H1 (cell line): ENCODE measurements around the gene EVC2. TPM values are rescaled to one million over a fixed set of nuclear protein-coding genes. Genes with fewer than 3 reads are reported as not detected.

ENCODE experiments used
- CTCF ChIA-PET: fragments of 300-600 bp; sonication (Branson Sonifier 250); formaldehyde crosslinking; loops from one replicate; lab custom pipeline; 2021; ENCODE audit not compliant: partially characterized antibody; lab: Charles Lee
- POLR2A ChIA-PET: fragments of 300-600 bp; sonication (Branson Sonifier 250); formaldehyde crosslinking; loops from one replicate; lab custom pipeline; 2021; ENCODE audit warnings: inconsistent platforms; ENCODE audit not compliant: partially characterized antibody; lab: Charles Lee
- DNase-seq, 2 experiments: peaks; one replicate each; pipeline versions ENCODE4 v3.0.0 to v3.0.0-alpha.2; 2010 to 2022; ENCODE audit warnings: low spot score in 2 of 2, low read depth in 1 of 2, mixed read lengths in 1 of 2
- FAIRE-seq: peaks from 2 replicates; lab custom pipeline; 2011; peaks lifted over from hg19 to GRCh38; lab: Jason Lieb, UNC
- H2AFZ ChIP-seq: 2 replicates; pipeline ENCODE4 v1.8.1; 2012; ENCODE audit warnings: low read length, inconsistent platforms
- H2AK5ac ChIP-seq: 2 replicates; pipeline ENCODE4 v1.6.1; 2013; ENCODE audit warnings: low read depth, low read length
- H2BK120ac ChIP-seq: replicated peaks from 2 replicates; pipeline ENCODE3; 2013; ENCODE audit warnings: low read depth, low read length, inconsistent platforms
- H2BK12ac ChIP-seq: 2 replicates; pipeline ENCODE4 v1.6.1; 2013; ENCODE audit warnings: low read depth, low read length
- H2BK15ac ChIP-seq: 2 replicates; pipeline ENCODE4 v1.6.1; 2013; ENCODE audit warnings: low read length
- H2BK20ac ChIP-seq: 2 replicates; pipeline ENCODE4 v1.6.1; 2013; ENCODE audit warnings: low read length
- H2BK5ac ChIP-seq: 2 replicates; pipeline ENCODE4 v1.6.1; 2013; ENCODE audit warnings: low read depth, low read length
- H3K14ac ChIP-seq: 2 replicates; pipeline ENCODE4 v1.6.1; 2013; ENCODE audit warnings: inconsistent platforms; ENCODE audit not compliant: insufficient read length
- H3K18ac ChIP-seq: 2 replicates; pipeline ENCODE4 v1.6.1; 2013; ENCODE audit warnings: low read length; ENCODE audit errors: extremely low read depth
- H3K23ac ChIP-seq: 2 replicates; pipeline ENCODE4 v1.6.1; 2013; ENCODE audit warnings: inconsistent platforms; ENCODE audit not compliant: insufficient read length
- H3K23me2 ChIP-seq: 2 replicates; pipeline ENCODE4 v1.6.1; 2013; ENCODE audit warnings: low read depth, low read length
- H3K27ac ChIP-seq: 2 replicates; pipeline ENCODE4 v1.6.1; 2011; ENCODE audit warnings: low read depth, low read length, inconsistent platforms
- H3K27me3 ChIP-seq, 4 experiments: replicated peaks in 1 of 4; 1 replicate in 1 of 4; 2 replicates in 3 of 4; pipeline versions ENCODE4 v1.6.1 to v1.8.1; 2011 to 2013; ENCODE audit warnings: low read length in 3 of 4, mild to moderate bottlenecking in 3 of 4, inconsistent platforms in 2 of 4, mixed read lengths in 2 of 4, moderate library complexity in 1 of 4; ENCODE audit not compliant: control insufficient read depth in 3 of 4, insufficient read depth in 3 of 4; ENCODE audit errors: extremely low read depth in 1 of 4
- H3K36me3 ChIP-seq, 4 experiments: 2 replicates each; pipeline versions ENCODE4 v1.6.1 to v1.8.1; 2011 to 2013; ENCODE audit warnings: mild to moderate bottlenecking in 4 of 4, low read length in 3 of 4, moderate library complexity in 2 of 4, control low read depth in 1 of 4, inconsistent platforms in 1 of 4; ENCODE audit not compliant: insufficient read depth in 4 of 4, control insufficient read depth in 2 of 4
- H3K4ac ChIP-seq: replicated peaks from 2 replicates; pipeline ENCODE3; 2013; ENCODE audit warnings: low read length, low read depth, mixed read lengths, inconsistent platforms; ENCODE audit not compliant: insufficient read length
- H3K4me1 ChIP-seq, 4 experiments: replicated peaks in 1 of 4; 1 replicate in 1 of 4; 2 replicates in 3 of 4; pipeline versions ENCODE4 v1.6.1 to v1.8.1; 2011 to 2013; ENCODE audit warnings: low read length in 3 of 4, inconsistent platforms in 2 of 4, mixed read lengths in 1 of 4; ENCODE audit not compliant: insufficient read depth in 4 of 4, control insufficient read depth in 3 of 4
- H3K4me2 ChIP-seq, 2 experiments: 2 replicates each; pipeline versions ENCODE4 v1.6.1 to v1.8.1; 2011 to 2013; ENCODE audit warnings: low read depth in 2 of 2, low read length in 2 of 2, control low read depth in 1 of 2, inconsistent platforms in 1 of 2, mild to moderate bottlenecking in 1 of 2; ENCODE audit not compliant: insufficient read depth in 1 of 2
- H3K4me3 ChIP-seq, 4 experiments: fragments of 200-600, 300-600 bp in 1 of 4; sonication (generic), shearing (Covaris generic), sonication (Bioruptor Twin) in 1 of 4; 2 replicates each; pipeline versions ENCODE4 v1.5.1 to v1.8.1; 2011 to 2016; ENCODE audit warnings: low read length in 4 of 4, low read depth in 3 of 4, control low read depth in 2 of 4, inconsistent platforms in 2 of 4, mild to moderate bottlenecking in 2 of 4, mixed read lengths in 1 of 4, moderate library complexity in 1 of 4; ENCODE audit not compliant: insufficient read depth in 2 of 4; ENCODE audit errors: extremely low read depth in 1 of 4
- H3K56ac ChIP-seq: replicated peaks from 2 replicates; pipeline ENCODE3; 2013; ENCODE audit warnings: low read depth, mild to moderate bottlenecking, mixed read lengths, low read length, inconsistent platforms; ENCODE audit not compliant: insufficient read length
- H3K79me1 ChIP-seq: 2 replicates; pipeline ENCODE4 v1.6.1; 2013; ENCODE audit warnings: low read depth, low read length, control low read depth
- H3K79me2 ChIP-seq, 2 experiments: 2 replicates each; pipeline versions ENCODE4 v1.6.1 to v1.8.1; 2012 to 2013; ENCODE audit warnings: low read length in 2 of 2, mild to moderate bottlenecking in 2 of 2, inconsistent platforms in 1 of 2; ENCODE audit not compliant: insufficient read depth in 2 of 2, control insufficient read depth in 1 of 2
- H3K9ac ChIP-seq, 4 experiments: replicated peaks in 1 of 4; 1 replicate in 1 of 4; 2 replicates in 3 of 4; pipeline versions ENCODE4 v1.6.1 to v1.8.1; 2011 to 2013; ENCODE audit warnings: low read depth in 3 of 4, low read length in 3 of 4, control low read depth in 2 of 4, mild to moderate bottlenecking in 2 of 4, moderate library complexity in 2 of 4, inconsistent platforms in 1 of 4; ENCODE audit errors: extremely low read depth in 1 of 4
- H3K9me3 ChIP-seq, 2 experiments: 2 replicates each; pipeline versions ENCODE4 v1.6.1 to v1.8.1; 2012 to 2013; ENCODE audit warnings: mild to moderate bottlenecking in 2 of 2, moderate library complexity in 2 of 2, control low read depth in 1 of 2, inconsistent platforms in 1 of 2, low read depth in 1 of 2, low read length in 1 of 2, mixed read lengths in 1 of 2; ENCODE audit not compliant: insufficient read depth in 2 of 2
- H4K20me1 ChIP-seq, 2 experiments: replicated peaks in 1 of 2; 2 replicates each; pipeline versions ENCODE3 to v1.8.1; 2011 to 2013; ENCODE audit warnings: inconsistent platforms in 2 of 2, low read length in 2 of 2, mild to moderate bottlenecking in 1 of 2; ENCODE audit not compliant: insufficient read depth in 2 of 2, control insufficient read depth in 1 of 2
- H4K5ac ChIP-seq: 2 replicates; pipeline ENCODE4 v1.6.1; 2013; ENCODE audit warnings: low read length, low read depth, mixed read lengths, inconsistent platforms; ENCODE audit not compliant: insufficient read length
- H4K8ac ChIP-seq: 2 replicates; pipeline ENCODE4 v1.8.0; 2013; ENCODE audit warnings: mild to moderate bottlenecking, moderate library complexity, low read length, inconsistent platforms; ENCODE audit not compliant: insufficient read depth; ENCODE audit errors: extremely low read depth
- H4K91ac ChIP-seq: replicated peaks from 2 replicates; pipeline ENCODE3; 2013; ENCODE audit warnings: low read length, mixed read lengths, inconsistent platforms; ENCODE audit not compliant: insufficient read length
- BACH1 ChIP-seq: IDR thresholded peaks from 2 replicates; pipeline ENCODE4 v1.6.1; 2012; ENCODE audit warnings: low read length, improper control_type of control experiment
- KDM1A ChIP-seq: fragments of 200-600, 300-600 bp; sonication (generic); IDR thresholded peaks from 2 replicates; pipeline ENCODE4 v1.7.1; 2016; ENCODE audit warnings: mild to moderate bottlenecking, low read length, borderline replicate concordance
- KDM4A ChIP-seq: IDR thresholded peaks from one replicate; pipeline ENCODE4 v1.7.1; 2012; ENCODE audit warnings: low read depth, mild to moderate bottlenecking, moderate library complexity, low read length, inconsistent platforms; ENCODE audit not compliant: severe bottlenecking
- SUZ12 ChIP-seq: fragments of 200-600 bp; sonication (generic); IDR thresholded peaks from 2 replicates; pipeline ENCODE4 v1.6.1; 2012; ENCODE audit warnings: mild to moderate bottlenecking, inconsistent platforms, low read length, moderate library complexity, mixed read lengths
- TAF1 ChIP-seq: IDR thresholded peaks from 2 replicates; pipeline ENCODE4 v1.6.1; 2011; ENCODE audit warnings: mild to moderate bottlenecking, low read depth, low read length
- WGBS, 2 experiments: shearing (Covaris generic) in 1 of 2; methylation state at CpG; one replicate each; pipeline versions ENCODE4 v1.1.6 to v1.1.7; 2013 to 2015; ENCODE audit warnings: low lambda C conversion rate in 2 of 2, mixed read lengths in 2 of 2, inconsistent platforms in 1 of 2, low coverage in 1 of 2, missing lambda C conversion rate in 1 of 2; ENCODE audit not compliant: insufficient replicate concordance in 2 of 2, insufficient coverage in 1 of 2, insufficient read length in 1 of 2; ENCODE audit errors: extremely low coverage in 1 of 2, missing lambda C conversion rate in 1 of 2; 5-methylcytosine and 5-hydroxymethylcytosine counted together
- polyA plus RNA-seq, 7 experiments: library from polyadenylated mRNA; depleted of rRNA in 3 of 7; stranded (reverse) in 5 of 7; unstranded in 2 of 7; fragments of >200 nt in 5 of 7; fragments of 200-250 nt in 2 of 7; gene quantifications; 1 replicate in 5 of 7; 2 replicates in 1 of 7; 4 replicates in 1 of 7; pipeline versions ENCODE4 v1.2.1 to v1.2.3, GENCODE V29; 2011 to 2013; ENCODE audit warnings: missing spikeins in 2 of 7, mixed read lengths in 2 of 7
- total RNA-seq: library from RNA; stranded (reverse); fragmentation: NEBNext Ultra II Directional; extraction: Animal tissue kit (Norgen Biotek cat#: 25700); gene quantifications from 2 replicates; pipeline ENCODE4 v1.2.1, GENCODE V29; 2021

Gene EVC2
- total and polyA plus RNA-seq, 2 of the 8 experiments (the other 6 are each of a cell fraction or from before 2014, with no cell fraction given): 0.73 to 5.9 TPM

GRCh38 chr4:5707778-5708448 lies 446 bp downstream of the EVC2 start:
- Histone ChIP-seq H3K23me2 (peaks cover 22% of the 10 kb centered on the region; the same call in 1 of the 2 replicates), H3K27ac (no peak overlapping the region), H2AFZ (peak overlapping the region; percentile 66; the same call in 1 of the 2 replicates), H3K4ac (no peak overlapping the region), H3K9me3 (peaks cover 4 to 8% of the 10 kb centered on the region in 2 experiments), H4K5ac (no peak overlapping the region), H3K4me2 (peak overlapping the region; percentile 62 to 91), H4K91ac (no peak overlapping the region), H2BK20ac (no peak overlapping the region), H3K23ac (no peak overlapping the region), H3K79me1 (no peaks in the 10 kb centered on the region; the same call in 1 of the 2 replicates), H3K36me3 (peaks cover 0 to 6% (median 2%) of the 10 kb centered on the region in 4 experiments; a peak in 3 of 8 replicates), H3K18ac (peak overlapping the region; percentile 60), H4K20me1 (peaks cover 3 to 5% of the 10 kb centered on the region in 2 experiments), H3K4me3 (peak overlapping the region; percentile 58 to 72 (median 65)), H4K8ac (peak overlapping the region; percentile 19; the same call in 1 of the 2 replicates), H2BK15ac (no peak overlapping the region), H3K27me3 (peaks cover 0 to 19% (median 14%) of the 10 kb centered on the region in 4 experiments; a peak in 4 of 7 replicates), H2BK5ac (no peak overlapping the region), H3K4me1 (peaks cover 3 to 19% (median 11%) of the 10 kb centered on the region in 4 experiments), H2BK12ac (no peak overlapping the region), H3K9ac (no peak overlapping the region), H3K14ac (no peak overlapping the region), H3K79me2 (no peaks in the 10 kb centered on the region), H2BK120ac (no peak overlapping the region), H3K56ac (no peak overlapping the region), H2AK5ac (no peak overlapping the region)
- WGBS, 2 experiments: 23% methylated on average over 28 of the region's 41 CpGs; no CpG with 5 or more reads in 1 of the 2 experiments
- POLR2A ChIA-PET: interaction anchor here (1.3 kb wide), 1 partner anchor 22 kb away, joined by 3 read pairs; no protein-coding TSS in a partner anchor
- FAIRE-seq: no peak
- peak in 1 of 2 experiments; percentile 77 for DNase-seq
- TF ChIP-seq KDM4A (peak; percentile 97), TAF1 (0 out of 2 replicates have a peak, but pooled peaks have one; percentile 1), BACH1 (no peak), SUZ12 (peak; percentile 20; the same call in 1 of the 2 replicates), KDM1A (no peak)
- CTCF ChIA-PET: interaction anchor here (0.7 to 1.3 kb wide), 3 partner anchors 73 to 582 kb away, joined by 3 to 5 read pairs (median 3); no protein-coding TSS in a partner anchor
